OCI-LY7 (cell line): ENCODE results near the gene NFIA. TPM values are rescaled to one million over a fixed set of nuclear protein-coding genes. Genes with fewer than 3 reads are reported as not detected.

ENCODE experiments used
- BruUV-seq: library from RNA; stranded (reverse); fragments of 400-500 nt; replicated peaks from 2 replicates; lab custom pipeline; 2021; lab: Mats Ljungman, UMichigan
- CTCF ChIA-PET: fragments of 300-600 bp; sonication (Branson Sonifier 250); formaldehyde crosslinking; loops from one replicate; lab custom pipeline; 2022; ENCODE audit warnings: antibody characterized with exemption; ENCODE audit not compliant: unreplicated experiment; lab: Charles Lee
- POLR2A ChIA-PET: fragments of 300-600 bp; sonication (Branson Sonifier 250); formaldehyde crosslinking; loops from one replicate; lab custom pipeline; 2022; ENCODE audit warnings: antibody characterized with exemption; lab: Charles Lee
- DNase-seq: peaks from one replicate; pipeline ENCODE4 v3.0.0-alpha.2; 2015; ENCODE audit warnings: low spot score
- H2AFZ ChIP-seq: fragments of 200-600 bp; sonication (generic), shearing (Covaris generic); 2 replicates; pipeline ENCODE4 v1.6.1; 2014; ENCODE audit warnings: mild to moderate bottlenecking, antibody characterized with exemption, low read length, moderate library complexity
- H3K27ac ChIP-seq: fragments of 200-600 bp; sonication (generic); 2 replicates; pipeline ENCODE4 v1.5.1; 2014; ENCODE audit warnings: mixed run types, low read depth, mild to moderate bottlenecking, moderate library complexity, low read length, inconsistent platforms; ENCODE audit not compliant: poor library complexity, severe bottlenecking
- H3K36me3 ChIP-seq: fragments of 200-600 bp; sonication (generic); 2 replicates; pipeline ENCODE4 v1.6.1; 2014; ENCODE audit warnings: mild to moderate bottlenecking, antibody characterized with exemption, low read length, moderate library complexity, mixed read lengths; ENCODE audit not compliant: insufficient read depth
- H3K4me1 ChIP-seq: fragments of 200-600 bp; sonication (generic); 2 replicates; pipeline ENCODE4 v1.5.1; 2014; ENCODE audit warnings: mild to moderate bottlenecking, low read length; ENCODE audit not compliant: insufficient read depth, poor library complexity, severe bottlenecking
- H3K4me2 ChIP-seq: fragments of 200-600 bp; sonication (generic); 2 replicates; pipeline ENCODE4 v1.6.1; 2014; ENCODE audit warnings: mild to moderate bottlenecking, low read length
- H3K4me3 ChIP-seq: fragments of 200-600 bp; sonication (generic); 2 replicates; pipeline ENCODE4 v1.5.1; 2014; ENCODE audit warnings: mild to moderate bottlenecking, low read depth, low read length; ENCODE audit not compliant: poor library complexity, severe bottlenecking
- H3K79me2 ChIP-seq: fragments of 200-600 bp; sonication (generic); 2 replicates; pipeline ENCODE4 v1.6.1; 2016; ENCODE audit warnings: low read depth, mild to moderate bottlenecking, low read length, moderate library complexity, mixed read lengths; ENCODE audit not compliant: insufficient read depth
- H3K9me2 ChIP-seq: fragments of 200-600 bp; sonication (generic); 2 replicates; pipeline ENCODE4 v1.6.1; 2016; ENCODE audit warnings: mild to moderate bottlenecking, low read length, mixed read lengths; ENCODE audit not compliant: insufficient read depth
- H3K9me3 ChIP-seq: fragments of 200-600 bp; sonication (generic); 2 replicates; pipeline ENCODE4 v1.6.1; 2014; ENCODE audit warnings: mild to moderate bottlenecking, mixed run types, low read length, mixed read lengths
- H4K20me1 ChIP-seq: fragments of 200-600 bp; sonication (generic); 2 replicates; pipeline ENCODE4 v1.6.1; 2014; ENCODE audit warnings: mild to moderate bottlenecking, antibody characterized with exemption, low read length, moderate library complexity, mixed read lengths; ENCODE audit not compliant: insufficient read depth
- EZH2phosphoT487 ChIP-seq: fragments of 200-600 bp; sonication (generic); IDR thresholded peaks from 2 replicates; pipeline ENCODE4 v1.6.1; 2018; ENCODE audit warnings: low read depth, borderline replicate concordance, mild to moderate bottlenecking, mixed run types, antibody characterized with exemption, low read length, moderate library complexity, mixed read lengths
- intact Hi-C: fragments of 100-400 bp; cut with micrococcal nuclease; formaldehyde crosslinking; loops from one replicate; pipeline ENCODE4 v1.10.0; 2022; ENCODE audit not compliant: unreplicated experiment
- total RNA-seq, 2 experiments: library from RNA; depleted of rRNA in 1 of 2; stranded (reverse); fragments of >200 nt in 1 of 2; shearing (Covaris generic) in 1 of 2; gene quantifications; 2 replicates each; pipeline ENCODE4 v1.2.3, GENCODE V29; 2014 to 2022
- TF ChIP-seq, protein P1 (sequence below): fragments of 200-600 bp; sonication (generic); conservative IDR thresholded peaks from 2 replicates; pipeline ENCODE4 v1.5.1; 2014; ENCODE audit warnings: mild to moderate bottlenecking, antibody characterized with exemption, low read length, moderate library complexity, mixed read lengths

NFIA gene
- total RNA-seq, 2 experiments from 2014 or later = 2.8 to 18.8 TPM

DNA sequence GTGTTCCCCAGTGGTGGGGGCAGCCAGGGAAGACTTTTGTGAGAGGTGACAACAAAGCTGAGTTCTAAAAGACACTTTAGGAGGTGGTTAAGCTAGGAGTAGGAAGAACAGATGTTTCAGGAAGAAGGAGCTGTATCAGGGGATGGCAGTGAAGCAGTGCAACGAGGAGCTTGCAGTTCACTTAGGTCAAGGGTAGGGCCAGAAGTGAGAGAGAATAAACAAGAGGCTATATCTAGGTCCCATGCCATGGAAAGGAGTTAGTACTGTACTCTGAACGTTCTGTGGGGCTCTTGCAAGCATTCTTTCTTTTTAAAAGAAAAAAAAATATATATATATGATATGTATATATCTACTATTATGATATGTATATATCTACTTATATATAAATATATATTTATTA lies 244.4 kb downstream of the NFIA start:
- Histone ChIP-seq H3K9me2 (no peaks in the 10 kb centered on the region), H3K79me2 (no peaks in the 10 kb centered on the region), H2AFZ (no peak overlapping the region), H3K27ac (no peak overlapping the region), H3K36me3 (no peaks in the 10 kb centered on the region), H3K4me1 (no peaks in the 10 kb centered on the region), H3K4me3 (no peak overlapping the region), H3K9me3 (no peaks in the 10 kb centered on the region), H3K4me2 (no peak overlapping the region), H4K20me1 (no peaks in the 10 kb centered on the region)
- no TSS peak for BruUV-seq
- ChIA-PET POLR2A (interaction anchor here (0.5 to 0.6 kb wide), 2 partner anchors 24 to 102 kb away, joined by 3 read pairs; no protein-coding TSS in a partner anchor), CTCF (no interaction called here)
- intact Hi-C loops = no loop called here
- DNase-seq = no peak
- TF ChIP-seq, protein P1, sequence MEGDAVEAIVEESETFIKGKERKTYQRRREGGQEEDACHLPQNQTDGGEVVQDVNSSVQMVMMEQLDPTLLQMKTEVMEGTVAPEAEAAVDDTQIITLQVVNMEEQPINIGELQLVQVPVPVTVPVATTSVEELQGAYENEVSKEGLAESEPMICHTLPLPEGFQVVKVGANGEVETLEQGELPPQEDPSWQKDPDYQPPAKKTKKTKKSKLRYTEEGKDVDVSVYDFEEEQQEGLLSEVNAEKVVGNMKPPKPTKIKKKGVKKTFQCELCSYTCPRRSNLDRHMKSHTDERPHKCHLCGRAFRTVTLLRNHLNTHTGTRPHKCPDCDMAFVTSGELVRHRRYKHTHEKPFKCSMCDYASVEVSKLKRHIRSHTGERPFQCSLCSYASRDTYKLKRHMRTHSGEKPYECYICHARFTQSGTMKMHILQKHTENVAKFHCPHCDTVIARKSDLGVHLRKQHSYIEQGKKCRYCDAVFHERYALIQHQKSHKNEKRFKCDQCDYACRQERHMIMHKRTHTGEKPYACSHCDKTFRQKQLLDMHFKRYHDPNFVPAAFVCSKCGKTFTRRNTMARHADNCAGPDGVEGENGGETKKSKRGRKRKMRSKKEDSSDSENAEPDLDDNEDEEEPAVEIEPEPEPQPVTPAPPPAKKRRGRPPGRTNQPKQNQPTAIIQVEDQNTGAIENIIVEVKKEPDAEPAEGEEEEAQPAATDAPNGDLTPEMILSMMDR = no peak
- no peak for TF ChIP-seq EZH2phosphoT487

DNA sequence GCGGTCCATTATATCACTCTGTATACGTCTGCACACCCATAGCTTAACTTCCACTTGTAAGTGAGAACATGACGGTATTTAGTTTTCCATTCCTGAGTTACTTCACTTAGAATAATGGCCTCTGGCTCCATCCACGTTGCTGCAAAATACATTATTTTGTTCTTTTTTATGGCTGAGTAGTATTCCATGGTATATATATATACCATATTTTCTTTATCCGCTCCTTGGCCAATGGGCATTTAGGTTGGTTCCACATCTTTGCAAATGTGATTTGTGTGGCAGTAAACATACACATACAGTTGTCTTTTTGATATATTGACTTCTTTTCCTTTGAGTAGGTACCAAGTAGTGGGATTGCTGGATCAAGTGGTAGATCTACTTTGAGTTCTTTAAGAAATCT lies 245.1 kb downstream of the NFIA start:
- H3K9me2 ChIP-seq = no peaks in the 10 kb centered on the region
- no TSS peak for BruUV-seq
- no peak overlapping the region for H3K4me3 ChIP-seq
- POLR2A ChIA-PET = no interaction called here
- H3K4me1 ChIP-seq = no peaks in the 10 kb centered on the region
- H3K27ac ChIP-seq = no peak overlapping the region
- CTCF ChIA-PET = no interaction called here
- intact Hi-C loops = no loop called here
- H4K20me1 ChIP-seq = no peaks in the 10 kb centered on the region
- TF ChIP-seq, protein P1 = no peak
- no peak for TF ChIP-seq EZH2phosphoT487
- H2AFZ ChIP-seq = no peak overlapping the region
- no peak overlapping the region for H3K4me2 ChIP-seq
- no peak for DNase-seq
- H3K79me2 ChIP-seq = no peaks in the 10 kb centered on the region
- no peaks in the 10 kb centered on the region for H3K36me3 ChIP-seq
- H3K9me3 ChIP-seq = no peaks in the 10 kb centered on the region

DNA sequence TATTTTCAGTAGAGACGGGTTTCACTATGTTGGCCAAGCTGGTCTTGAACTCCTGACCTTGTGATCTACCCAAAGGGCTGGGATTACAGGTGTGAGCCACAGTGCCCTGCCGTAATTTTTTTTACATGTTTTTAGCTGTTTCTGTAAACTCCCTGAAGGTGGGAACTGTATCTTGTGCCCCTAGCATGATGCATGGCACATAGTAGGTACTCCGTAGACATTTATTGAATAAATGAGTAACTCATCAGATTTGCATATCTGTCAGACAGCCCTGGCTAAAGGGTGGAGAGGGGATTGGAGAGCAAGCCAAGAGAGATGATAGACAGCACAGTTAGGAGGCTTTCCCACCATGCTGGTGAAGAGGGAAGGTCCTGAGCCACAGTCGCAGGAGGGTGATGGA lies 247.2 kb downstream of the NFIA start:
- Histone ChIP-seq H3K9me3 (no peaks in the 10 kb centered on the region), H3K9me2 (no peaks in the 10 kb centered on the region), H3K27ac (no peak overlapping the region), H2AFZ (no peak overlapping the region), H3K4me1 (no peaks in the 10 kb centered on the region), H3K79me2 (no peaks in the 10 kb centered on the region), H3K4me2 (no peak overlapping the region), H4K20me1 (no peaks in the 10 kb centered on the region), H3K36me3 (no peaks in the 10 kb centered on the region), H3K4me3 (no peak overlapping the region)
- TF ChIP-seq EZH2phosphoT487 = no peak
- TF ChIP-seq, protein P1 = no peak
- intact Hi-C loops = no loop called here
- ChIA-PET CTCF (no interaction called here), POLR2A (interaction anchor here (0.5 to 0.6 kb wide), 2 partner anchors 72 to 101 kb away, joined by 3 to 6 read pairs; no protein-coding TSS in a partner anchor)
- no peak for DNase-seq
- BruUV-seq = no TSS peak
